HG02642 (cell line): ENCODE results near the gene MALRD1.
"Not testable (repeated sequence)": the region's sequence is repeated elsewhere in the genome, so short reads cannot be mapped to it uniquely, and the experiment has no call there.

ENCODE experiments used
- ATAC-seq: cut with Tn5 transposase; IDR thresholded peaks from one replicate; pipeline ENCODE4 v1.9.1; 2021; ENCODE audit warnings: mild to moderate bottlenecking; ENCODE audit not compliant: unreplicated experiment, poor library complexity

The MALRD1 gene

DNA sequence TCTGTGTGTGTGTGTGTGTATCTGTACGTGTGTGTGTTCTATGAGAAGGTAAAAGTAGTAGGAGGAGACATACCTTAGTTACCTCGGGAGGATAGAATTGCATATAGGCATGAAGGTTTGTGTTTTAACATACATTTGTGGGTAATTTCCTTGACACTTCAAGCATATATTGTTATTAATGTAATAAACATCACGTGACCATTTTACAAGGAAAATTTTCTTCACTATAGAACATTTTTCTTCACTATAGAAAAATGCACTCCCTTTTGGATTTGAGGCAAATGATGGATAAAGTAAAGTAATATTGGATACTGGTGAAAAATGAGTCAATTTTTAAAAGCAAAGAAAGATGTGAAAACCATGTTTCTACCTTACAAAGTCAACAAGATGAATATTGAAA is 640.6 kb downstream of the MALRD1 start:
- no peak for ATAC-seq

DNA sequence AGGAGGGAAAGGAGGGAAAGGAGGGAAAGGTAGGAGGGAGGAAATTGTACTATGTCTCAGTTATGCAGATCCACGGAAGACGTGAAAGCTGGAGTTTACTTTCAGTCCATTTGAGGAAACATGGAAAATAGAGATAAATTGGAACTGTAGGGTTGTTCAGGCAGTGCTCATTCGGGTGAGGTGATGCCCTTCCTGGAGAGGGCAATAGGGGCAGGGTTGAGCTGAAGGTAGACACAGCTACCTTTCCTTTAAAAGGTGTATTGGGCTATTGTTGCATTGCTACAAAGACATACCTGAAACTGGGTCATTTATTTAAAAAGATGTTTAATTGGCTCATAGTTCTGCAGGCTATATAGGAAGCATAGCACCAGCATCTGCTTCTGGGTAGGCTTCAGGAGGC is 650.7 kb downstream of the MALRD1 start:
- ATAC-seq, result no peak

DNA sequence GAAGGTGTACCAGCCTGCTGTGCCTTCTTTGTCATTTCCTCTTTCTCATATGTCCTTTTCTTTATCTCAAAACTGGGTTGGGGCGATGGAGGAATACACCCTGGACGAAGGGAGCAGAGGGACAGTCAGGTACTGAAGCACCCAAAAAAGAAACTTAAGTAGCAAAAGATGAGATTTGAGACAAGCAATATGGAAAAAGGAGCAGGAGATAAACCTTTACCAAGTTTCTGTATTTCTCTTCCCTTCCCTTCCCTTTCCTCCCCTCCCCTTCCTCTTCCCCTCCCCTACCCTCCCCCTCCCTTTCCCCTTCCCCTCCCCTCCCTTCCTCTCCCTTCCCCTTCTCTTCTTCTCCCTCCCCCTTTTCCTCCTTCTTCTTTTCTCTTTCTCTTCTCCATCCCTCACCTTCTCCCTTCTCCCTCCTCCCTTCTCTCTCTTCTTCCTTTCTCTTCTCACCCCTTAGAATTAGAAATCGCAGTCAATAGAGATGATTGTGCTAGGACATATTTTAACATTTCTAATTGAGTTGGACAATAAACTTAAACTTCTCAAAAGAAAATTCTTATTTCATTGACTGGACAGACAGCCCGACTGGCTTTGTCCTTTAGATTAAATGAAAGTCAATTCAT is 652.9 kb downstream of the MALRD1 start:
- ATAC-seq, result no peak

DNA sequence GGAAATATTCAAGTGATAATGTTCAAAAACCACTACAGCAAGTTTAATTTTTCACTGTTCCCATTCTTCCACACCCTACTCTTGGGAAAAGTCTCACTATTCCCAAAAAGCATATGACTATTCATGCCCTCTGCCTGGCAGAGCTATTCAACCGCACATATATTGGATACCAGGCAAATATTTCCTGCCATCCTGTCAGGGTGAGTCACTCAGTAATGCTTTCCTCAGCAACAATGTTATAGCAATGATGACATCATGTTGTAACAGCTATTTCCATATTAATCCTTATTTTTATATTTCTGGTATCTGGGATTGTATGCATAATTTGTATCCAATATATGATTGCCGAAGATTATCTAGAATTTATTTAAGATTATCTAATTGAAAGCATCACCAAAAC is 653.6 kb downstream of the MALRD1 start:
- ATAC-seq, result no peak

DNA sequence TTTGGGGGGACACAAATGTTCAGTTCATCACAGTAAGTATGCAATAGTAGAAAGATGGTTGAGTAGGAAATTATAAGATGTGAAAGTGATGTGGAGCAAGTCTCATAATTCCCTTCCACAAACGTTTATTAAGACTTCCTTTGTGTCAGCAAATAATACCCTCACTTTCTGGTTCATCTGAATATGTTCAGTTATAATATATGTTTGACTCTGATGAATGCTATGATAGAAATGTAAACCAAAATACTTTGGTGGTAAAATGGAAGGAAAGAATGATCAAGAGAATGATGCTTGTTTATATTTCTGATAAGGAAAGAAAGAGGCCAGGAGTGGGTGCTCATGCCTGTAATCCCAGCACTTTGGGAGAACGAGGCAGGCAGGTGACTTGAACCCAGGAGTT is 655.9 kb downstream of the MALRD1 start:
- no peak for ATAC-seq

DNA sequence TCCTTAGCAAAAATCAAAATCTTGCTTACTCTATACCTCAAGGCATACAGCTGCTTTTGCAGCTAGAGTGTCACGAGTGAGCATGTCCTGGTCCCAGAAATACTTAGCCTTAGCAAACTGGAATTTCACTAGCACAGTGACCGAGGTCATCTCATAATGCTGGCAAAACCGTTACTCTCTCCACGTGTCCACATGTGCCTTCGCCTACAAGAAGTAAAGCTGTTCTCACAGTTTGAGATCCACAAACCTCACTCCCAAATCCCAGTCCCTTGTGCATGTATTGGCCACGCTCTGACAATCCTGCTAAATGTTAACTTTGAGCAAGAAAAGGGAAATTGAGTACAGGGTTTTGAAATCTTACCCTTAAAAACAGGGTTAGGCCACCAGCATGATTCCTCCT is 656.6 kb downstream of the MALRD1 start:
- no peak for ATAC-seq

DNA sequence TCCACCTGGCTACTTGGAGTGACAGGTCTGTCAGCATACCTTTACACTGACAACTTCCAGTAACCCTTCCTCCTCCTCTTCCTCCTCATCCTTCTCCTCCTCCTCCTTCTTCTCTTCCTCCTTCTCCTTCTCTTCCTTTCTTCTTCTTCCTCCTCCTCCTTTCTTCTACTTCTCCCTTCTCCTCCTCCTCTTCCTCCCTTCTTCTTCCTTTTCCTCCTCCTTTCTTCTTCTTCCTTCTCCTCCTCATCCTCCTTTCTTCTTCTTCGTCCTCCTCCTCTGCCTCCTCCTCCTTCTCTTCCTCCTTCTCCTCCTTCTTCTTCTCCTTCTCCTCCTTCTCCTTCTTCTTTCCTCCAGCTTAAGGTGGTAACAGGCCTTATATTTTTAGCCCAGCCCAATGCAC is 658.3 kb downstream of the MALRD1 start:
- ATAC-seq, result no peak

DNA sequence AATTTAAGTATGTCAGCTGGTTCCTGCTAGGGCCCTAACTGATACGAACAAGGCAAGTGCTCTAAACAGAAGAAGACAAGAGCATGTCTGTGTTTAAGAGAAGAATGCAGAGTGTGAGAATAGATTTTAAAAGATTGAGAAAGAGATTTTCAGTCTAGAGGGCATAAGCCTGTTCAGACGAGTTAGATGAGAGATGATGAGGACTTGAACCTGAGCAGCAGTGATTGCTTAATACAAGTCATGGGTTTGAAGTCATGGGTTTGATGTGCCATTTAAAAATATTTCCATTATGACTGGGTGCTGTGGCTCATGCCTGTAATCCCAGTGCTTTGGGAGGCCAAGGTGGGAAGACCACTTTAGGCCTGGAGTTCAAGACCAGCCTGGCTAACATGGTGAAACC is 658.8 kb downstream of the MALRD1 start:
- ATAC-seq, result no peak

DNA sequence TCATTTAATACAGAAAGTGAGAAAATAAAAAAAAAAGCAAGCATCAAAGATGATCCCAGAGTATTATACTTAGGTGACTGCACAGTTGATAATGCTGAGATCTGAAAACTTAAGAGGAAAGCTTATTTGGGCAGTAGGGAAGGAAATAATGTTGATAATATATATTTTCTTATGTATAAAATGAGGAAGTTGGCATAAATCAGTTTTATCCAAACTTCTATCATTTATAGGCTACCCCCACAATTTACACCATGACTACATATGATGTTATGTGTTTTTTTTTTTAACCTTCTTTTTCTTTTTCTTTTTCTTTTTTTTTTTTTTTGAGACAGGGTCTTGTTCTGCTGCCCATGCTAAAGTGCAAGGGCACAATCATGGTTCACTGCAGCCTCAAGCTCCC is 659.4 kb downstream of the MALRD1 start:
- ATAC-seq, result no peak

DNA sequence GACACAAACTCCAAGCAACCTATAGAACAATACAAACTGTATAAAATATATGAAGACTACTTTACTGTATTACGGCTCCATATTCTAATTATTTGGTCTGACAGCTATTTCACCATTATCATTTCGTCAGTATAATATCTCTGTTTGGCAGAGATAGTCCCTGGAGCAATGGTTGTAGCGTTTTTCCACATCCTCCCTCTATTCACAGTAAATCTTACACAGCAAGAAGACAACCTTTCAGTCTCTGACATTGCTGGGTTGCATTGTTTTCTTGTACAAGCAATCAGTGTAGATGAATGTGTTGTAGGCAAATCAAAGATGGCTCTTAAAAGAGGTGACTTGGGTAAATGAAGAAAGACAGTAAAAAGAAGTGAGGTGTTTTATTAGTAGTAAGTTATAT is 662.0 kb downstream of the MALRD1 start:
- ATAC-seq, result no peak

DNA sequence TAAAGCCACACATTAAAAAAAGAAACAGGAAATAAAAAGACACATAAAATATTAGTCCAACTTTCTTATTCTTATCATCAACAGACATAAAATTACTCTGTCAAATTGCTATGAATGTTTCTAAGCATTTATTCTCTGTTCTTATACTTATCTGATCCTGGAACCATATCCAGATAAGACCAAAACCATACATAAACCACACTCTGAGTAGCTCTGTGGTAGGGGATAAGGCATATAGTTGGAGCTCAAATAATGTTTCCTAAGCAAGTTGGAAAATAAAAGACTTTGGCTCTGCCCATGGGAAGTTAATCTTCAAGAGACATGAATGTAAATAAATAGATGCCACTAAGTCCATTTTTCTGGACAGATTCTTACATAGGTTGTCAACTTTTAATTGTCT is 664.6 kb downstream of the MALRD1 start:
- no peak for ATAC-seq

DNA sequence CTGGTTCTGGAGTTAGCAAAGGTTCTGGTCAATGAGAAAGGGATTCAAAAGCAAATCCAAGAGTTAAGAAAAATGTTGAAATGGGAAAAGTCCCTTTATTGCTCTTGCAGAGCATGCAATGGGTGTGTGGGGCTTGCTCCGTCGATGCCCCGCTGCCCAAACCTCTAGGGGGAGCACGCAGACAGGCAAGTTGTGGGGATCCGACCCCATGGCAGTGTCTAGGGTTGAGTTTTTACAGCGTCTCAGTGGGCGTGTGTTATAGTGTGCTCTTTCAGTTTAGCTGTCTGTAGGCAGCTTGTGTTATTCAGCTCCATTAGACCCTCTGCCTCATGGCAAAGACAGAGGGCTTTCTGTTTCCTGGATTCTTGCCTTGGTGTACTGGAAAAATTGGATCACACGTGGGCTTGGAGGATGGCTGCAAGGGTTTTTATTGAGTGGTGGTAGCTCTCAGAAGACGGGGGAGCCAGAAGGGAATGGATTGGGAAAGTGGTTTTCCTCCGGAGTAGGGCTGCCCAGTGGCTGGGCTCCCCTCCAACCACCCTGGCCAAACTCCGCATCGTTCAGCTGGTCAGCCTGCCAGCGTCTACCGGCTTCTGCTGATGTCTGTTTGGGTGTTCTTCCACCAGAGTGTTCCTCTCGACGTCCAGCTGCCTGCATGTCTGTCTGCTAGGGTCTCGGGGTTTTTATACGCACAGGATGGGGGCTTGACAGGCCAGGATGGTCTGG is 665.4 kb downstream of the MALRD1 start:
- ATAC-seq, result no peak

DNA sequence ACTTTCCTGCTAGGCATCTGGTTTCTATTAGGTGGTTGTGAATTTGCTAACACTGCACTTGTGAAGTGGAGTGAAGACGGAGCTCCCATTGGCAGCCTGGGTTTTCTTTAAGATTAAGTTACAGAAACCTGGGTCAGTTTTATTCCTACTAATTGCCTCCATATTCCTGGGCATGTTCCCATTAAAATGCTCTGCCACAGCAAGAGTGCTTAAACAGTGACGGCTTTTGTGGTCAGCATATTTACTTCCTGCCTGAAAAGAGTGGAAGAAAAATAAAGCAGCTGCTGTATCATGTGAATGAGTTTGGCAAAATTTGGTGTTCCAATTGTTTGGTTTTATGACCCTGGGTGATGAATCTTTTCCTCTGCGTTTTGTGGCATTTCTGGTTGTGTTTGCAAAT is 670.7 kb downstream of the MALRD1 start:
- ATAC-seq, result no peak

DNA sequence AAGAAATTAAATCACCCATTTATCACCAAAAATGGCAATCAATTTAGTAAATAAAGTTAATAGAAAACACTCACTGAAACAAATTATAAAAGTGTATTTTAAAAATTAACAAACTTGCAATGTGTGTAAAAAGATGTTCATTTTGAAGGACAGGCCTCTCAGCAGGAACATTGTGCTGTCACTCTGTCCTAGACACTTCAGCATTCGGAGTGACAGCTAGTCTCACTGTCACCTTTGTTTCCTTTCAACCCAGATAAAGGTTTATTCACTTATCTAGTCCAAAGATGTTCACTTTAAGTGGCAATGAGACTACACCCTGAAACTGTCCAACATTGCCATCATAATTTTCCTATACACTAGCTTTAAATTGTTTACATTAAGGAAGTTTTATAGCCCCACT is 675.7 kb downstream of the MALRD1 start:
- ATAC-seq, result no peak

DNA sequence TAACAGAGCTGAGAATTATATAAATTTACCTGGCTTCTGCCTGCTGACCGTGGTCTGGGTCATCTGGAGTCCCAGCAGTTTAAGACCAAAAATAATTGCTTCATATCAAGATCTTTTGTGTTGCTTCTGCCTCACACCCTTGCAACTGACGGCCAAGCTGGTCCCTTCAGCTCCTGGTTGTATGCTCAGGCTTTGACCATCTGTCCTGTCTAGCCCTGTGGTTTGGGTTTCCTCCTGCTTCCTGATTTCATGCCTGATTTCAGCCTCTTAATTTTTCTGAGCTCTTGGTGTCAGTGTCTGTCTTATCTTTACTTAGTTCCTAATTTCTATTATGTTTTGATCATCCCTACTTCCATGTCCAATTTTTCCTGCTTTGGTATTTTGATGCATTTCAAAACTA is 679.8 kb downstream of the MALRD1 start:
- ATAC-seq, result no peak

DNA sequence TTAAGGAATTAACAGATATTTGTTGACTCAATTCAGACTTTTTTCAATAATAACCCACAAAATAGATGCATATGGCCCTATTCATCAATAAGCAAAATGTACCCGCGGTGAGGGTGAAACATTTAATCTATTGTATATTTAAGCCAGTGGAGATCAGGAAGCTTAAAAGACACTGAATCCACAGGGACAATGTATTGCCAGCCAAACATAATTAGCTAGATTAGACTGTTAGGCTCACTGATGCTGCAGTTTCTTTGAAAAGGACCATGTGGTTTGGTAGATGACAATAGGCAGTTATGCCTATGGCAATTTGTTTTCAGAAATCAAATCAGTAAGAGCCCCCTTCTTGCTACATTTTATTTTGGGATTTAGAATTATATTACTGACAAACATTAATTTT is 680.4 kb downstream of the MALRD1 start:
- no peak for ATAC-seq

DNA sequence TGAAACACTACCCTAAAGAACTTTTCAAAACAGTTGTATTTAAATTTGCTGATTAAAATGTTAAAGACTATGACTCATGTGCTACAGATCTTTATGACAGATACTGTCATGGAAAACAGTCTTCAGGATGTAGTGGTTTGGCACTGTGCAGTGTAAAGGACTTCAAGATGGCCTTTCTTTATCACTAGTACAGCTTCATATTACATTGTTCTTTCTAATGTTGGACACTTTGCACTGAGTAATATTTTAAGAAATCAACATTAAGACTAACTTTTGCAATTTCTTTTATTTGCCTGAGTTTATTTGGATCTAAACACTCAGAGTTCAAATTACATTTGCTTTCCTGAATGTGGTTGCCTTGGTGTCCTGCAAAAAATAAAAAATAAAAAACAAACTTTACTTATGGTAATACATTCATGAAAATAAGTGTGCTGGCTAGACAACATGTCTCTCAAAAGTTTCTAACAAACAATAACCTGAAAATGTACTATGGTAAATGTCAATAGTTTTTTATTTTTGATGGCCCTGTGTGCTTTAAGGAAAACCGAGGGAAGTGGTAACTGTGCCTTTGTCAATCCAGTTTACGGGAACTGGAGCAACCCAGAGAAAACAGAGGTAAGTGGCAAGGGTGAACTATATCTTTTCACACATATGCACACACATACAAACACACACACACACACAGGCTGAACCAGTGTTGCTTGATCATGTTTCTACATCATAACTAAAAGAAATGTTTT is 681.7 kb downstream of the MALRD1 start:
- ATAC-seq, result no peak

DNA sequence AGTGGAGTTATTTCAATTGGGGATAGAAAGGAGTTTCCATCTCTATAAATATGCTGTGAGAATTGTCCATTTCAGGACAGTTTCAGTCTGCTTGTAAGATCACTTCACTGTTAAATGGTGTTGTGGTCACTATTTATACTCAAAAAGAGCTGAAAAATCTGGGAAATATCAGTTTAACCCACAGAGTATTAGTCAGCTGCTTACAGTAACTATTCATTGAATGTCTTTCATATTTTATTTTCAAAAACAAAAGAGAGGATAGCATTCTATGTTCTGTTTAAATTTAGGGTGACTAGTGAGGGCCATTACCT is 682.3 kb downstream of the MALRD1 start:
- no peak for ATAC-seq

DNA sequence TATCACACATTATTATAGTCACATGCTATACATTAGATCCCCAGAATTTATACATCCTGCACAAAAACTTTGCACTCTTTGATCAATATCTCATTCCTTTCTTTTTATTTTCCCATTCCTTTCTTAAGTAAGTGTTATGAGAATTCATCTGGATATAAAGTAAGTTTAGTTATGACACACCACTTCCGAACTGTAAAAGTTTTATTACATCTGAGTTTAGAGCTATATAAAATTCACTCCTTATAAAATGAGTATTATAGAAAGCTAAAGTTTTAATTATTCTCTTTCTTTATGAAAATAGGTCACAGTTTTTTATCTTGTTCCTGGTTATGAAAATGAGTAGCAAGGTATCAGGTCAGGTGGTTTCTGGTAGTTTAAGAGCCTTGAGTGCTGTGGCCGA is 683.0 kb downstream of the MALRD1 start:
- ATAC-seq, result no peak

DNA sequence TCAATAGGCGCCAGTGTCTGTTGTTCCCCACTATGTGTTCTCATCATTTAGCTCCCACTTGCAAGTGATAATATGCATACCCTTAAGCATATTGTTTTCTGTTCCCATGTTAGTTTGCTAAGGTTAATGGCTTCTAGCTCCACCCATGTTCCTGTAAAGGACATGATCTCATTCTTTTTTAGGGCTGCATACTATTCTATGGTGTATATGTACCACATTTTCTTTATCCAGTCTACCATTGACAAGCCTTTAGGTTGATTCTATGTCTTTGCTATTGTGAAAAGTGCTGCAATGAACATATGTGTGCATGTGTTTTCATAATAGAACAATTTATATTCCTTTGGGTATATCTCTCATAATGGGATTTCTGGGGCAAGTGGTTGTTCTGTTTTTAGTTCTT is 689.8 kb downstream of the MALRD1 start:
- no peak for ATAC-seq

DNA sequence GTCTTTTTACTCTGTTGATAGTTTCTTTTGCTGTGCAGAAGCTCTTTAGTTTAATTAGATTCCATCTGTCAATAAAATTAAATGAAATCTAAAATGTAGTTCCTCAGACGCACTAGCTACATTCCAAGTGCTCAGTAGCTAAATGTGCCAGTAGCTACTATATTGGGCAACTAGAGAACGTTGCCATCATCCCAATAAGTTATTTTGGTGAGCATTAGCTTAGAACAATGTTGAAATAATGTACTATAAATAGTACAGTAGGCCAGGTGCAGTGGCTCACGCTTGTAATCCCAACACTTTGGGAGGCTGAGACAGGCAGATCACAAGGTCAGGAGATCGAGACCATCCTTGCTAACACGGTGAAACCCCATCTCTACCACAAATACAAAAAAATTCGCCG is 690.6 kb downstream of the MALRD1 start:
- ATAC-seq, result not testable (repeated sequence)

DNA sequence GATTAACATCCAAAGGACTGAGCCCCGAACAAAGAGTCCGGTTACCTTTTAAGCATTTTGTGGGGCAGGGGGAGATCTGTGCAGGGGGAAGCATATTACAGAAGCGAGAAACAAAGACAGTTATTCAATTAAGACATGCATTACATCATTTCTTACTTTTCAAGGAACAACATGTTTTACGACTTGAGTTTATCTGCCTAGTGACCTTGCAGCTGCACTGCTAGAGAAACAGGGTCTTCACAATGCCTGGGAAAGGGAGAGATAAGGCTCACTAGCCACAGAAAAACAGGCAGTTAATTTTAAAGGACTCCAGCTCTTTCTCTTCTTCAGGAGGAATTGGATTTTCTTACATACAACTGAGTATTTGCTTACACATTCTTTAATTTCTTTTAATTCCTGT is 693.5 kb downstream of the MALRD1 start:
- ATAC-seq, result not testable (repeated sequence)
